ENCODE data around the gene SLC25A23. TPM values are rescaled to one million over a fixed set of nuclear protein-coding genes. Genes with fewer than 3 reads are reported as not detected.

The SLC25A23 gene
- total and polyA plus RNA-seq, 9 of the 15 experiments (the other 6 are each of a cell fraction or from before 2014, with no cell fraction given) = 6.1 to 72.0 (median 26.6) TPM

DNA sequence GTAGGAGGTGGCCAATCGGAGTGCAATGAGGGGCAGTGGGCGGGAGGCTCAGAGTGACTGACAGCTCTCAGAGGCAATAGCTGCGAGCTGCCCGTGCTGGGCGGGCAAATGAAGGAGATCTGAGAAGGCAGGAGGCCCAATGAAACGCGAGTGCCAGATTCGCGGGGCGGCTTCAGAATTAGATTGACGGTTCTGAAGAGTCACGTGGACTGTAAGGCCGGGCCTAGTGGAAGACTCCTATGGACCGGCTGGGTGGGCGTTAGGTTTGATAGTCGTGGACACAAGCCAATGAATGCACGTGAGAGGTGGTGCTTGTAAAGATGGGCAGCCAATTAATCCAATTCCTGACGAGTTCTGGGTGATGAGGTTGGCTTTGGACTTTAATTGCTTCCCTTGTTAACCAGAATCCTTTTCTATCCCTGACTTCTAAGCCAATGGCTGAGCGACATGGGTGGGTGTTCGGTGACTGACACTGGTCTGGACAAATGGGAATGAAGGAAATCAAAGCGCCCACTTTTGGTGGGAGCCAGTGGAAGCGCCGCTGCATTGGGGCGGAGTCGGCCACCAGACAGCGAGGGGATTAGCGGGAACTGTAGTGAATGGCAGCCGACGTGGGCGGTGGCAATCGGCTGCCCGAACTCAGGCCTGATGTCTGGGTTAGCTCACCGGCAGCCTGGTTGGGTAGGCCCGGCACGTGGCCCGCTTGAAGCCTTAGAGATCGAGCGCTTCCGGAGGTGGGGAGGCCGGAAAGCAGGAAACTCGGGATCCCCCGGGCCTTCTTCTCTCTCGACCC is 34.5 kb downstream of the SLC25A23 start (continued):
- TF ChIP-seq, protein P1, sequence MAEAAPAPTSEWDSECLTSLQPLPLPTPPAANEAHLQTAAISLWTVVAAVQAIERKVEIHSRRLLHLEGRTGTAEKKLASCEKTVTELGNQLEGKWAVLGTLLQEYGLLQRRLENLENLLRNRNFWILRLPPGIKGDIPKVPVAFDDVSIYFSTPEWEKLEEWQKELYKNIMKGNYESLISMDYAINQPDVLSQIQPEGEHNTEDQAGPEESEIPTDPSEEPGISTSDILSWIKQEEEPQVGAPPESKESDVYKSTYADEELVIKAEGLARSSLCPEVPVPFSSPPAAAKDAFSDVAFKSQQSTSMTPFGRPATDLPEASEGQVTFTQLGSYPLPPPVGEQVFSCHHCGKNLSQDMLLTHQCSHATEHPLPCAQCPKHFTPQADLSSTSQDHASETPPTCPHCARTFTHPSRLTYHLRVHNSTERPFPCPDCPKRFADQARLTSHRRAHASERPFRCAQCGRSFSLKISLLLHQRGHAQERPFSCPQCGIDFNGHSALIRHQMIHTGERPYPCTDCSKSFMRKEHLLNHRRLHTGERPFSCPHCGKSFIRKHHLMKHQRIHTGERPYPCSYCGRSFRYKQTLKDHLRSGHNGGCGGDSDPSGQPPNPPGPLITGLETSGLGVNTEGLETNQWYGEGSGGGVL (CRISPR knock-in tag; IDR thresholded peaks at IDR 0.05) = no peak
- TF ChIP-seq RFX1 (IDR thresholded peaks at IDR 0.05) = peak; percentile 40; the same call in 1 of the 2 replicates
- TF ChIP-seq PCBP1 (IDR thresholded peaks at IDR 0.05; ENCODE audit: low read depth, low read length, poor library complexity, severe bottlenecking) = no peak
- no peak for TF ChIP-seq HMGN3 (IDR thresholded peaks at IDR 0.05; ENCODE audit: borderline replicate concordance, extremely low read depth, insufficient read length, low read depth, low read length)
- no peak for TF ChIP-seq ZKSCAN3 (CRISPR knock-in tag; IDR thresholded peaks at IDR 0.05)
- TF ChIP-seq ZZZ3 (IDR thresholded peaks at IDR 0.05) = peak; percentile 76
- TF ChIP-seq, protein P2, sequence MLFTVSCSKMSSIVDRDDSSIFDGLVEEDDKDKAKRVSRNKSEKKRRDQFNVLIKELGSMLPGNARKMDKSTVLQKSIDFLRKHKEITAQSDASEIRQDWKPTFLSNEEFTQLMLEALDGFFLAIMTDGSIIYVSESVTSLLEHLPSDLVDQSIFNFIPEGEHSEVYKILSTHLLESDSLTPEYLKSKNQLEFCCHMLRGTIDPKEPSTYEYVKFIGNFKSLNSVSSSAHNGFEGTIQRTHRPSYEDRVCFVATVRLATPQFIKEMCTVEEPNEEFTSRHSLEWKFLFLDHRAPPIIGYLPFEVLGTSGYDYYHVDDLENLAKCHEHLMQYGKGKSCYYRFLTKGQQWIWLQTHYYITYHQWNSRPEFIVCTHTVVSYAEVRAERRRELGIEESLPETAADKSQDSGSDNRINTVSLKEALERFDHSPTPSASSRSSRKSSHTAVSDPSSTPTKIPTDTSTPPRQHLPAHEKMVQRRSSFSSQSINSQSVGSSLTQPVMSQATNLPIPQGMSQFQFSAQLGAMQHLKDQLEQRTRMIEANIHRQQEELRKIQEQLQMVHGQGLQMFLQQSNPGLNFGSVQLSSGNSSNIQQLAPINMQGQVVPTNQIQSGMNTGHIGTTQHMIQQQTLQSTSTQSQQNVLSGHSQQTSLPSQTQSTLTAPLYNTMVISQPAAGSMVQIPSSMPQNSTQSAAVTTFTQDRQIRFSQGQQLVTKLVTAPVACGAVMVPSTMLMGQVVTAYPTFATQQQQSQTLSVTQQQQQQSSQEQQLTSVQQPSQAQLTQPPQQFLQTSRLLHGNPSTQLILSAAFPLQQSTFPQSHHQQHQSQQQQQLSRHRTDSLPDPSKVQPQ (CRISPR knock-in tag; IDR thresholded peaks at IDR 0.05; ENCODE audit: borderline replicate concordance) = no peak
- no peak; the same call in 1 of the 2 replicates for TF ChIP-seq ZNF197 (CRISPR knock-in tag; IDR thresholded peaks at IDR 0.05; ENCODE audit: low read depth)
- no peak for TF ChIP-seq CHAMP1 (IDR thresholded peaks at IDR 0.05)
- TF ChIP-seq HOXB6 (CRISPR knock-in tag; IDR thresholded peaks at IDR 0.05; ENCODE audit: borderline replicate concordance) = no peak
- no peak for TF ChIP-seq ZC3H11A (IDR thresholded peaks at IDR 0.05; ENCODE audit: low read depth, low read length)
- TF ChIP-seq, protein P3, sequence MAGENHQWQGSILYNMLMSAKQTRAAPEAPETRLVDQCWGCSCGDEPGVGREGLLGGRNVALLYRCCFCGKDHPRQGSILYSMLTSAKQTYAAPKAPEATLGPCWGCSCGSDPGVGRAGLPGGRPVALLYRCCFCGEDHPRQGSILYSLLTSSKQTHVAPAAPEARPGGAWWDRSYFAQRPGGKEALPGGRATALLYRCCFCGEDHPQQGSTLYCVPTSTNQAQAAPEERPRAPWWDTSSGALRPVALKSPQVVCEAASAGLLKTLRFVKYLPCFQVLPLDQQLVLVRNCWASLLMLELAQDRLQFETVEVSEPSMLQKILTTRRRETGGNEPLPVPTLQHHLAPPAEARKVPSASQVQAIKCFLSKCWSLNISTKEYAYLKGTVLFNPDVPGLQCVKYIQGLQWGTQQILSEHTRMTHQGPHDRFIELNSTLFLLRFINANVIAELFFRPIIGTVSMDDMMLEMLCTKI (IDR thresholded peaks at IDR 0.05; ENCODE audit: partially characterized antibody) = no peak
- TF ChIP-seq UBTF (IDR thresholded peaks at IDR 0.05; ENCODE audit: borderline replicate concordance in 1 of 2, low read depth in 2 of 2, low read length in 2 of 2) = no peak
- no peak for TF ChIP-seq MCM5 (IDR thresholded peaks at IDR 0.05; ENCODE audit: low read depth)
- no peak for TF ChIP-seq FUS (optimal IDR thresholded peaks at IDR 0.05; ENCODE audit: low read depth, low read length)
- TF ChIP-seq DACH1 (IDR thresholded peaks at IDR 0.05; ENCODE audit: partially characterized antibody) = no peak

Data from K562 (cell line).